ENCODE data around the gene NFATC2.

GRCh38 chr20:51516855-51517254 is 25.7 kb downstream of the NFATC2 start:
- TF ChIP-seq CTCF (IDR thresholded peaks at IDR 0.05; ENCODE audit: insufficient read depth, low read depth, low read length), result no peak
- TF ChIP-seq EZH2 (IDR thresholded peaks at IDR 0.05; ENCODE audit: insufficient read depth, low read length), result no peak

All from astrocyte (in vitro differentiated cells and primary cell).